Measurements from ENCODE around the gene ZNF438.
"Not testable (repeated sequence)": the region's sequence is repeated elsewhere in the genome, so short reads cannot be mapped to it uniquely, and the experiment has no call there.

The ZNF438 gene

DNA sequence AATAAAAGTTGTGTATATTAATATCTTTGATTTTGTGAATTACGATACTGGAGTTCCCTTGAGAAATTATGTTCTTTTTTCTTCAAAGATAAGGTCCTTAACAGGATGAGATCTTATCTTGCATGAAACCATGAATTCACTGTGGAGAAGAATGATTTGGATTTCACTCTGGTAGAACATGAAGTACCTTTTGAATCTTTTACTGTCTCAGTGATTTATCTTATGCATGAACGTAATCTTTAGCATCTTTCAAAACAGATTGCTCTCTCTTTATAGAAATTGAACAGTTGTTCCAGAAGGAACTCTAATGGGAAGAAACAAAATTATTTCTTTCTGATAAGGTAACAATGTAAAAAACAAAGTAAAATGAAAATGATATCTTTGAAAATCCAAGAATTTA, 11.0 kb upstream of the ZNF438 start:
- DNase-seq: no peak

DNA sequence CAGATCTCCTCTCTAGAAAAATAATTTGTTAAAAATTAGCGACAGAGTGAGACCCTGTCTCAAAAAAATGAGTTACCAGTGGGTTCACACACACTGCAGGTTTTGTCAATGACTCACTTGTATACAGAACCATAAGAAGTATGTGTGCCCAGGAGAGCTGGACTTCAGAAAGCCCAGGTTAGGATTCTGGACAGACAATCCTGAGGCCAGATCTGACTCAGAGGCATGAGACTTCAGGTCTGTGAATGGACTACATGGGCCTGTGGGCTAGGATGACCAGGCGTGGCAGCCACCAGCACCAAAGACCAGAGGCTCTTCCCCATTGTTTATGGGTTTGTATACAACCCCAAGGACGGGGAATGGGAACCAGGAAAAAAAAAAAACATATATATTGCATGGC, 9.3 kb upstream of the ZNF438 start:
- no peak for DNase-seq

DNA sequence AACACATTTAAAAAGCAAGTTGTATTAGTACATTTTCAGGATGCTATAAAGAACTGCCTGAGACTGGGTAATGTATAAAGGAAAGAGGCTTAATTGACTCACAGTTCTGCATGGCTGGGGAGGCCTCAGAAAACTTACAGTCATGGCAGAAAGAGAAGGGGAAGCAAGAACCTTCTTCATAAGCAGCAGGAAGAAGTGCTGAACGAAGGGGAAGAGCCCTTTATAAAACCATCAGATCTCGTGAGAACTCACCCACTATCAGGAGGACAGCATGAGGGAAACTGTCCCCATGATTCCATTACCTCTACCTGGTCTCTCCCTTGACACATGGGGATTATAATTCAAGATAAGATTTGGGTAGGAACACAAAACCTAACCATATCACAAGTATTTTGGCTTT, 7.3 kb upstream of the ZNF438 start:
- not testable (repeated sequence) for DNase-seq

DNA sequence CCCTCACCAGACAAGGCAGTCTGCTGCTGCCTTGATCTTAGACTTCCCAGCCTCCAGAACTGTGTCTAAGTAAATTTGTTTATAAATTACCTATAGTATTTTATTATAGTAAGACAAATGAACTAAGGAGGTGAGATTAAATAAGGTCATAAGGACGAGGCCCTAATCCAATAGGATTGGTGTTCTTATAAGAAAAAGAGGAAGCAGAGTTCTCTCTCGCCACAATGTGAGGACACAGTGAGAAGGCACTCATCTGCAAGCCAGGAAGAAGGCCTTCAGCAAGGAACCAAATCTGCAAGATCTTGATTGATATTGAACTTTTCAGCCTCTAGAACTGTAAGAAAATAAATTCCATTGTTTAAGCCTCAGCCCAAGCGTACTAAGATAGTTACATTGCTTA, 6.1 kb upstream of the ZNF438 start:
- DNase-seq: no peak

DNA sequence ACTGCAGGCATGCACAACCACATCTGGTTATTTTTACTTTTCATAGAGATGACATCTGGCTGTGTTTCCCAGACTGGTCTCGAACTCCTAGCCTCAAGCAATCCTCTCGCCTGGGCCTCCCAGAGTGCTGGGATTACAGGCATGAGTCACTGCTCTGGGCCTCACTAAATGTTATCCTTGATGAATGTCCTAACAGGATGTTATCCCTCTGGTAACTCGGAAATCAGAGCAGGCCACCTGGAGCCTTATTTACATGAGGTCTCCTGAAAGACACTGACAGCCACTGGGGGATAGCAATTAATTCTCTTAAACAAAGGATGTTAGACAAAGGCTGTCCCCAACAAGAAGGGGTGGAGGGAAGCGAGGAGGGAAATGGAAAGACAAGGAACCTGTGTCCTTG, 4.5 kb upstream of the ZNF438 start:
- no peak for DNase-seq

DNA sequence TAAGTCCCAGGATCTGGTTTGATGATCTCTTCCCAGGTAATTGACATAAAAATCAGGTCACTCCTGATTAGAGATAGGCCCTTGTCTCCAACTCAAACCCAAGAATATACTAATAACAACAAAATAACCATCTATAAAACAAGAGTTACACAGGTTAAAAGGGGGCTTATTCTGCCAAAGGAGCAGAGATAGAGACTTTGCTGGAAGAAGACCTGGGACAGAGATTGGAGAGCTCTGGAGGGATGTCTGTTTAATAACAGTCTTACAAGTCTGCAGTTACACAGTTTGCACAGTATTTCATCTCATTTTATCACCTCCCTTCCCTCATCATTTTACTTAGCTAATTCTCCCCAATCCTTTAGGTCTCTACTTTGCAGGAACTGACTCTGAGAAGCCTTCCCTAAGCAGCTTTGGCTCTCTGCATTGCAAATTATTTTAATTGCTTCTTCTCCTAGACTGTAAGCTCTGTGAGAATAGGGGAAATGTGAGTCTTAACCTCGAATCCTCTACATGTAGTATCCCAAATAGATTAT, 3.7 kb upstream of the ZNF438 start:
- DNase-seq: no peak

DNA sequence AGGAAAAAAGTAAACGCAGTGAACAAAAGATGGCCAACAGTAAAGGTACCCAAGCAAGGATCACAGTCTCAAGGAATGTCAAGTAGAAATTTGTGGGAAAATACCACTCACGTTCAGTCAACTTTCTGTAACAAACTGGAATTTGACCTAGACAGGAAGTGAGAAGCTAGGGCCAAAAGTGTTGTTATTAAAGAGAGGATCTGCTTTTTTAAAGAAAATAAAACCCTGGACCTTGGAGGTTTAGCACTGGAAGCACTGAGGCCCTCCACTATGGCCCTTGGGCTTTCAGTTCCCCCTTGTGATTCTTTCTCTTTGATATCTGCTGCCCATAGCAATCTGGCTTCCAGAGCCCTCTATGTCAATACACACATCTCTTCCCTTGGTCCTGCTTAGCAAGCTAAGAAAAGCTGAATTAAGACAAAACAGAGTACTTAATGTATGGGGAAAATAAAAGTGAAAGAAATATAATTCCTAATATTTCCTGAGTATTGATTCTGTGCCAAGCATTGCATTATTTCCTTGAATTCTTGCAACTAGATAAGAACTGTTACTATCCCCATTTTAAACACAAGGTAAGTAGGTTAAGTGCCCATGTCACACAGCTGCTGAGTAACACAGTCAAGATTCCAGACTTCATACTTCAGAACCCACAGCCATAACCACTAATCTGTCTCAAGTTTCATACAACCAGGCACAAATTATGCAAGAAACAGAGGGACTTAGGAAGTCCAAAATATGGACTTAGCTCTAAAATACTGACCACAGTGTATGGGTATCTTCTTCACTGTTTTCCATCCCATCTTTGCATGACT, 2.6 kb upstream of the ZNF438 start:
- DNase-seq: no peak

DNA sequence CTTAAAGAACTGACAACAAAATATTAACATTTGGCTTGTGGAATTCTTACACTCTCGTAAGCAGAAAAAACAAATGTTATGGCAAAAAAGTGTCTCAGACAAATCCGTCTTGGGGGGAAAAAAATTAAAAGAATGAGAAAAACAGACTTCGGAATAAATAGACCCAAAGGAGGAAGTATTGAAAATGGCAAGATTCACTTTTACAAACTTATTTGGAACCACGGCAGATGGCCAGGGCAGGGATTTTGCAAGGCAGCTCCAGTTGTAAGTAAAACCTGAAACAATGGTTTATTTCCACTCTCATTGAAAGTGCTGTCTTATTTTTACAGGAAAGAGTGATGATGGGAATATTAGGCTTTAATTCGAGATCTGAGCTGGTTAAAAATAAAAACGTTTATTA, 1.5 kb upstream of the ZNF438 start:
- no peak for DNase-seq

DNA sequence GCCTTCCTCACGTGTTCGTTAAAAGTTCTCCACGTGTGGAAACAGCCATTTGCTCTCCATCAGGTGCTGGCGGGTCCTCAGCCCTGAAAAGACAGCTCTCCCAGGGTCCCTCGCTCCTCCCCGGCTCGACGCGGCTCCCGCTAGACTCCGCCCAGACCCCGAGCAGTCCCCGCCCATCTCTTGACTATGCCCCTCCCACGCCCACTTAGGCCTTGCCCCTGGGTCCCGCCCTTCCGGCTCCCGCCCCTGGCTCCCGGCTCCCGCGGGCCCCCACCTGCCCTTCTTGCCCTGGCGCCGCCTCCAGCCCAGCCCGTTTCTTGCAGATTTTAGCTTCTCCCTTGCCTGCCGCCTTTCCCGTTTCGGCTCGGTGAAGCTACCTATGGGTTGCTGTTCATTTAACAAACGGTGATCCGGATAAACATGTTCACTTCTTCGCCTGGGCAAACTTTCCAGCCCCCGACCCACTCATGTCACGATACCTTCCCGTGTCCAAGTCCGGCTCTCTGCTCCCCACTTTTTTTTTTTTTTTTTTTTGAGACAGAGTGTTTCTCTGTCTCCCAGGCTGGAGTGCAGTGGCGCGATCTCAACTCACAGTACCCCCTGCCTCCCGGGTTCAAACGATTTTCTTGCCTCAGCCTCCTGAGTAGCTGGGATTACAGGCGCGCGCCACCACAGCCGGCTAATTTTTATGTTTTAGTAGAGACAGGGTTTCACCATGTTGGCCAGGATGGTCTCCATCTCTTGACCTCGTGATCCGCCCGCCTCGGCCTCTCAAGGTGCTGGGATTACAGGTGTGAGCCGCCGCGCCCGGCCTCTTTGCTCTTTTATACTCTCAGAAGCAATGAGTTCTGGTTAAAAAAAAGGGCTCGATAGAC, 830 bp upstream of the ZNF438 start:
- peak; percentile 89 for DNase-seq

DNA sequence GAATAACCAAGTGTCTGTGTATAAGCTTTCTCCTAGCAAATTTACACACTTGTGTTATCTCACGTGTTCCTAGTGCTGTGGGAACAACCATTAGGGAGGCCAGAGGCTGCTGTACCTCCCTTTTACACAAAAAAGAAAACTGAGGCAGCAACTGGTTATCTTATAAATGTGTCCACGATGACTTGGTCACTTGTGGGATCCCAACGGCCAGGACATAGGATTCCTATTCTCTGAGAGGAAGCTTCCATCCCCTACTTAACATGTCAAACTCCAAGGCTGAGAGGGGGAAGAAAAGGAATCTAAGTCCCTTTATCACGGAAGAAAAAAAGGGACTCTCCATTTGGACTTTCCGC, 484 bp downstream of the ZNF438 start:
- no peak for DNase-seq

DNA sequence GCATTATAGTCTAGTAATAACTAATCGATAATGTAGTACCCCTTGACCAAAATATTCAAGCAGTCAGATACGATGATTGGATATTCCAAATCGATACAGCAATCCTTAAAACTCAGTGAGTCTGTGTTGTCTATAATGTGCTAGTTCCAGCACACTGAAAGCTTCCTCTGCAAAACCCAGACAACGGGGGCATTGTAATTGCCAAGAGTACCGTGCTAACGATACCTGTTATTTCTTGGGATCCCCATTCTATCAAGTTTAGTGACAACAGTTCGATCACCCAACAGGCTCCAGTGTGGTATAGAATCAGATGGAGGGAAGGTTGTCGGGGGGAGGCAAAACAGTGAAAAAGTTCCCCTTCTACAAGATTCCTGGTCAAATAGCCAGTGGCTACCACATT, 865 bp downstream of the ZNF438 start:
- no peak for DNase-seq

DNA sequence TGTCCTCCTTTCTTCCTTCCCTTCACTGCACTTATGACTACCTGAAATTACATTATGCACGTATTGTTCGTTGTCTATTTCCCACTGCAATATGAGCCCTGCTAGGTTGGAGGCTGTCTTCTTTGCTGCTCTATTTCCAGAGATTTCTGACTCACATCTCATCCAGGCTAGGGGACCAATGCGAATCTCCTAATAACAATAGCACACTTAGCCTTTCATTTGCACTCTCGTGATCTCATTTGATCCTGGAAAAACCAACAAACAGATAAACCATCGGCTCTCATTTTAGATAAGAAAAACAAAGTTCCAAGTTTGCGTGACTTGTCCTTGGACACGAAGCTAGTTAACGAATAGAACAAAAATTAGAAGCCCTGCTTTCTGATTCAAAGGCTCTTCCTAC, 1.4 kb downstream of the ZNF438 start:
- DNase-seq: no peak

DNA sequence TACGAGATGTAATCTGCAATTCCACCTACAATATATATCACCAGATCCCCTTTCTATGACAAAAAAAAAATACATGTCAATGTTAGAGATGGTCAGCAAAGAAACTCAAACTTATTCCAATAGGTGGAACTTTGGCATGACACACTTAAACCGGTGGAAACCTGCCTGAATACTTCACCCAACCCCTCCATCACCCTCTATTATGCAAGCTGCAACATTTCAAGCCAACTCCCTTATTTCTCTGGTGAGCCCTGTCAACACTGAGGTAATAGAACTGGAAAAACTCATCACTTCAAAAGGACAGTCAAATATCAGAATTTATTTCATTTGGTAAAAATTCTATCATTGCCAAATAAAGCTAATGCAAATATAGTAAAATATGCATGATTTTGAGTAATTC, 3.6 kb downstream of the ZNF438 start:
- DNase-seq: no peak

DNA sequence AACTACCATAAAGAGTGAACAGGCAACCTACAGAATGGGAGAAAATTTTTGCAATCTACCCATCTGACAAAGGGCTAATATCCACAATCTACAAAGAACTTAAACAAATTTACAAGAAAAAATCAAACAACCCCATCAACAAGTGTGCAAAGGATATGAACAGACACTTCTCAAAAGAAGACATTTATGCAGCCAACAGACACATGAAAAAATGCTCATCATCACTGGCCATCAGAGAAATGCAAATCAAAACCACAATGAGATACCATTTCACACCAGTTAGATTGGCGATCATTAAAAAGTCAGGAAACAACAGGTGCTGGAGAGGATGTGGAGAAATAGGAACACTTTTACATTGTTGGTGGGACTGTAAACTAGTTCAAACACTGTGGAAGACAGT, 5.4 kb downstream of the ZNF438 start:
- not testable (repeated sequence) for DNase-seq

DNA sequence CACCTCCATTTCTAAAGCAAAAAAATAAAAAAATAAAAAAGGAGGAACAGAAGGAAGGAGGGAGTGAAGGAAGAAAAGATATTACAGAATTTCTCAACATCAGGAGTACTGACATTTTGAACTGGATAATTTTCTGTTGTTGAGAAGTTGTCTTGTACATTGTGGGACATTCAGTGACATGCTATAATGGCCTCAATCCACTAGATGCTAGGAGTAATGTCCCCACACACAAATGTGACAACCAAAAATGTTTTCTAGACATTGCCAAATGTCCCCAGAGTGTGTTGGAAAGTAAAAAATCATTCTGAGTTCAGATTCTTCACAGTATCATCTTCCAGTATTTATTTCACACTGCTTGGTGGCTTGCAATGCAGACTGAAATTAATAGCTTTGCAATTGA, 6.5 kb downstream of the ZNF438 start:
- DNase-seq: no peak

DNA sequence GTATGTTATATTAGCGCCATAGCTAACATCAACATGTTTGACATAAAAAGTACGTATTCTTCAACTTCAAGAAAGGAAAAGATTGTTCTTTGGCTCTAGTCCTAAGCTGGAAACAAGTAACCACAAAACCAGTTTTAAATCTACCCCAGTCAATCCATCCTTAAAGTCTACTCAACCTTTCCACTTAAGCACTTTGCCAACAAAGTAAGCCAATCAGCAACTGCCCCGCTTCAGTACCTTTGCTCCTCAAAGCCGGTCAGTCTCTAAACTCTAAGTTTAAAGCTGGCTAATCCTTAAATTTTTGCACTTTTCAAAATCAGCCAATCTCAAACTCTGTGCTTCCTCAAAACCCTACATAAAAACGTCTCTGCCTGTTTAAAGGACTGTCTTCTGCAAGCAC, 8.1 kb downstream of the ZNF438 start:
- DNase-seq: no peak

DNA sequence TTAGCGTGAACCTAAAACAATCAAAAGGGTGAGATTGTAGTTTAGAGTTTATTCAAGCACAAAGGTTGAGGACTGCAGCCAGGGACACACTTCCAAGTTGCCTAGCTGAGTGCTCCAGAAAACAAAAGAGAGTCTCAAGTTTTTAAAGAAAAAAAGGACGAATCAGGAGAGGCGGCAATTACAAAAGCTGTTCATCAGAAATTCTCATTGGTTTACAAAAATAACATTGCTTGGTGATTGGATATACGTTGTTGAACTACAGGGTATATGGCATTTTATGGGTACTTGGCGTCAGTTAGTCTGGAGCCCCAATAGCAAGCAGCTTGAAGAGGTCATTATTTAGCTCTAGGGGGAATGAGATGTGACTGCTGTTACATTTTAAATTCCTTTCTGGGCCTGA, 11.5 kb downstream of the ZNF438 start:
- DNase-seq: no peak

DNA sequence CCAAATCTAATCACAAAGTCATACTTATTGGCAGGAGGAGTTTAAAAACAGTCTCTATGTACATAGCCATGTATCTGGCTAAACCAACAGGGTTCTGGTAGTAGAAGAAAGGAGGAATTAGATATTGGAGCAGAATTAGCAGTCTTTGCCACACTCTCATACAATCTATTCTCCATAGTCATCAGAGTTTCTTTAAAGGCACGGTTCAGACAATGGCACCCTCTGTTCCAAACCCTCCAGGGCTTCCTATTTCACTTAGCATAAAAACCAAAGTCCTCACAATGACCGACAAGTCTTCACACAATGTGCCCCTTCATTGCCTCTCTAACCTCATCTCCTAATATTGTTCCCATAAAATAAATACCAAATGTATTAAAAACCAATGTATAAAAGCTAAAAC, 12.7 kb downstream of the ZNF438 start:
- no peak for DNase-seq

DNA sequence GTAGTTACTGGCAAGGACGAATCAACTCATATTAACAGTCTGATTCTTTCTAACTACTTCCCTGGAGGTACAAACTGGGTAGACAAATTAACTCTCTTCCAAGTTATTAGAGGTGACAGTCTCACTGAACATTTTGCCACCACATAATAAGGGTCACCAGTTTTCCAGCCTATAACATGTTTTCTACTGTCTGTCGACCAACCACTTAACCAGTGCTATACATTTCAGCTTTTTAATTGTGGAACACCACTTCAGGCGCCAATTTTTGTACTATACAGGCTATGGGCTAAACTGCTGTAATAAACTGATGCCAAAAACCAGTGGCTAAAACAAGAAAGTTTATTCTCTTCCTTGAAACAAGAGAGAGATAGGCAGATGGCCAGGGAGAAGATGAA, 13.3 kb downstream of the ZNF438 start:
- DNase-seq: no peak

DNA sequence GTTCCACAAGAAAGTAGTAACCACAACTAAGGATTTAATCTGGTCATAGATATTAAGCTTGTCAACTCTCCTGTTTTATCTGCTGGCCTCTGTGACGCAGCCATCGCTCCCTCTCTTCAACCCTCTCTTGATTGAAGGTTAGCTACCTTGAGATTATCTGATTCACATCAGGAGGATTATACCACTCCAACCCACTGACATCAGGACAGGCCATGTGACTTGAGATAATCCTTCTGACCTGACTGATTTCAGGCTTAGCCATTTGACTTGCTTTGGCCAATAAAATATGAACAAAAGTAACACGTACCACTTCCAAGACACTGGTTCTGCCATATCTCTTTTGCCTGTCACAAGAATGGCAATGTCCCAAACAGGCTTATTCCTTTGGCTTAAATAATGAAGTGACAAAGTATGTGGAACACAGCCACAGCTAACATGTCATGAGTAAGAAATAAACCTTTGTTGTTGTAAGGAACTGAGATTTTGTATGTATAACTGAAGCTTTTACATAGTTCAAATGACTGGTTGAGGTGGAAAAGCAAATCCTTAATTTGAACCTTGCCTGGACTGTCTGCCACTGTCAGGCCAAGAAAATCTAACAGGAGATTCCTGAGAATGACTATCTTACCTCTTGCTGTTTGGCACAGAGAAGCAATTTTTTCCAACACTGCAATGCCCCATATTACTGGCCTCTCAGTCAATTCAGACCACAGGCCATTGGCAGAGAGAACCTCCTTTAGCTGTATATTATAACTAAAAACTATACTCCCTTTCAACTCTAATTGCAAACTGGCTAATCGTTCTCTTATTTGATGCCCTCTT, 13.9 kb downstream of the ZNF438 start:
- no peak for DNase-seq

DNA sequence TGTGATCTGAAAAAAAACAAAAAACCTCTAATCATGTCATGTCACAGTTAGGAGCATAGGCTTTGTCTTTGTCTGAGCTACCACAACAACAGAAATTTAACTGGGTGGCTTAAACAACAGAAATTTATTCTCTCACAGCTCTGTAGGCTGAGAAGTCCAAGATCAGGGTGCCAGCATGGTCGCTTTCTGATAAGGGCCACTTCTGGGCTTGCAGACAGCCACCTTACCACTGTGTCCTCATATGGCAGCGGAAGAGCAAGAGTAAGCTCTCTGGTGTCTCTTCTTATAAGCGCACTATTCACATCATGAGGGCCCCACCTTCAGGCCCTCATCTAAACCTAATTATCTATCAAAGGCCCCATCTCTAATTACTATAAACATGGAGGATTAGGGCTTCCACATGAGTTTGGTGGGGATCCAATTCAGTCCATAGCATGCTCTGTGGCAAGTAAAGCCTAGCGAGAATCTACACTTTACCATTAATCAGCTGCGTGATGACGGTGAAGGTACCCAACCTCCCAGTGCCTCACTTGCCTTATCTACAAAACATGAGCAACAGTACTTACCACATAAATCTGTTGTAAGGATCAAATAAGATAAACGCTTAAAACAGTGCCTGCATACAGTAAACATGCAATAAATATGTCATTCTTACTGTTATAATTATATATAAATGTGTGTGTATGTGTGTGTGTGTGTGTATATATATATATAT, 17.3 kb downstream of the ZNF438 start:
- no peak for DNase-seq

DNA sequence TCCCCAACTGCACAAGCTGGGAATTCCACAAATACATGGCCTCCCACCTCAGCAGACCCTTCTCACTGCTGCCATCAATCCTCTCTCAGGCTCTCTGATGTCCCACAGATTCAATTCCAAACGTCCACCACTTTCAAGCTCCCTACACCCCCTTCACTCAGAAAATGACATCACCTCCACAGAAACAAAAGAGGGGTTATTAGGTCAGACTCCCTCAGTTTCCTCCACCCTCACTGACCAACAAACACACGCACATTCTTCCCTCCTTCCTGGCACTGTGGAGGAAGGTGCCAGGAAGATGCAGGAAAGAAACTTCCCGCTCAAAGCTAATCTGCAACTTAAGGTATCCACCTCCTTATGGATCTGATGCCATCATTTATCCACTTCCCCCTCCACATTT, 18.3 kb downstream of the ZNF438 start:
- DNase-seq: no peak

DNA sequence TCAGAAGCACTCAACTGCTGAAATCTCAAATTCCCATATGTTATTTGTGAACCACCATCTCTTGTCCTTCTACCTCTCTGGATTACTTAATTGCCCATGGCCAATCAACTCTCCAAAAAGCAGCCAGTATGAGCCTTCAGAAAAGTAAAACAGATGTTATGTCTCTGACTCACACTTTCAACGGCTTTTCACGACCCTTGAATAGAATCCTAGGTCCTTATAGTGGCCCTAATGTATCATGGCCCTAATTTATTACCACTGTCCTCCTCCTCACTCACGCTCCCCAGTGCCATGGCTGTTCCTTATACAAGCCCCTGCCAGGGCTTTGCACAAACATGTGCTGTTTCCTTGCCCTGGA, 20.0 kb downstream of the ZNF438 start:
- DNase-seq: no peak
